Heart left ventricle (tissue), 16 donors: Measurements from ENCODE around the gene TNFAIP8L1. TPM values are rescaled to one million over a fixed set of nuclear protein-coding genes. Genes with fewer than 3 reads are reported as not detected.

Experiments used
- ATAC-seq, 4 donors: fragments of 200-7000 bp; cut with Tn5 transposase; one replicate each; pipeline ENCODE4 v1.9.1; 2020 to 2022; ENCODE audit warnings: moderate library complexity in 4 of 4, mild to moderate bottlenecking in 3 of 4, moderate number of reproducible peaks in 1 of 4
- DNase-seq, 5 donors: peaks; one replicate each; pipeline ENCODE4 v3.0.0-alpha.2; 2020
- H3K27ac ChIP-seq, 12 donors: fragments of 200-600 bp; sonication (generic) in 4 of 12; one replicate each; pipeline versions ENCODE4 v1.5.0 to v1.8.0; 2016 to 2022; ENCODE audit warnings: mild to moderate bottlenecking in 2 of 12
- H3K27me3 ChIP-seq, 9 donors: fragments of 200-600 bp; sonication (generic) in 2 of 9; one replicate each; pipeline versions ENCODE4 v1.5.1 to v1.8.0; 2016 to 2022; ENCODE audit warnings: mild to moderate bottlenecking in 3 of 9
- H3K36me3 ChIP-seq, 9 donors: fragments of 200-600 bp; sonication (generic) in 2 of 9; one replicate each; pipeline versions ENCODE4 v1.5.0 to v1.8.0; 2018 to 2022; ENCODE audit warnings: mild to moderate bottlenecking in 2 of 9
- H3K4me1 ChIP-seq, 12 donors: fragments of 200-600 bp; sonication (generic) in 4 of 12; one replicate each; pipeline versions ENCODE4 v1.5.0 to v1.8.0; 2016 to 2022; ENCODE audit warnings: mild to moderate bottlenecking in 3 of 12
- H3K4me3 ChIP-seq, 12 donors: fragments of 200-600 bp; sonication (generic) in 4 of 12; one replicate each; pipeline versions ENCODE4 v1.5.0 to v1.8.0; 2017 to 2022; ENCODE audit warnings: mild to moderate bottlenecking in 9 of 12, moderate library complexity in 4 of 12
- H3K9me3 ChIP-seq, 12 donors: fragments of 200-600 bp; sonication (generic) in 4 of 12; one replicate each; pipeline versions ENCODE4 v1.5.0 to v1.8.0; 2016 to 2022; ENCODE audit warnings: mild to moderate bottlenecking in 1 of 12
- POLR2A ChIP-seq, 2 donors: fragments of 450-650 bp; IDR thresholded peaks; one replicate each; pipeline ENCODE4 v1.6.1; 2017; ENCODE audit warnings: antibody characterized with exemption in 2 of 2, mild to moderate bottlenecking in 2 of 2, moderate library complexity in 2 of 2
- WGBS, 4 donors: extraction: QIAGEN DNeasy Blood & Tissue Kit in 2 of 4; methylation state at CpG; one replicate each; pipeline versions ENCODE4 v1.1.5 to v1.1.7; 2013 to 2018; 5-methylcytosine and 5-hydroxymethylcytosine counted together
- intact Hi-C, 10 donors: fragments of 100-400 bp; cut with DNase I; formaldehyde crosslinking; loops; one replicate each; pipeline versions ENCODE4 v1.11.1 to v1.14.2; 2022
- polyA plus RNA-seq, 2 donors: library from polyadenylated mRNA; stranded (reverse); fragments of 200-250 nt; gene quantifications; one replicate each; pipeline ENCODE4 v1.2.3, GENCODE V29; 2013
- total RNA-seq, 9 donors: library from RNA; depleted of rRNA in 2 of 9; stranded (reverse); fragments of >200 nt in 2 of 9; fragmentation: NEBNext Ultra II Directional in 3 of 9; extraction: Animal tissue kit (Norgen Biotek cat#: 25700) in 3 of 9; gene quantifications; one replicate each; pipeline versions ENCODE4 v1.1.0 to v1.2.4, GENCODE V29; 2016 to 2023
- TF ChIP-seq, protein P1 (sequence below), 12 donors: fragments of 200-600 bp; sonication (generic) in 4 of 12; IDR thresholded peaks; one replicate each; pipeline versions ENCODE4 v1.5.0 to v1.8.0; 2018 to 2022; ENCODE audit warnings: antibody characterized with exemption in 12 of 12, mild to moderate bottlenecking in 5 of 12
- donor health status: ischemic (EF 13 %, LVEDD 7.1; RV severe dilation, severe dysfunction).
- donor health status: healthy with polysubstance abuse.
- donor health status: DM: no; HTN: yes; CAD: no.
- donor health status: DM: no; HTN: no; CAD: no.
- donor health status: ischemic (EF 25% LVEDD 6.9; RV normal size, moderate dysfunction).
- donor health status: ischemic (EF 25% LVEDD 5.7; RV mildly dilated, moderate dysfunction).
- donor health status: healthy.
- donor health status: DM: yes; HTN: yes; CAD: no.
- donor health status: ischemic (EF 35%, LVEDD 5.7; RV mildly dilated, moderate dysfunction).
- donor health status: nonischemic (EF 11% LVEDD 7.7; RV severe dilation, severe dysfunction).
- donor health status: DM: yes; HTN: yes; CAD: no.
- donor health status: PGD.
- donor health status: ischemic (EF 29% LVEDD 5.4; RV normal size, mild dysfunction).
- donor health status: nonischemic (EF 23%, LVEDD 6.1; RV moderate dilation, normal function).

The TNFAIP8L1 gene
- total and polyA plus RNA-seq, 11 donors = 2.8 to 15.1 (median 6.1) TPM

GRCh38 chr19:4693471-4694121, 54.3 kb downstream of the TNFAIP8L1 start:
- H3K27ac ChIP-seq = peak overlapping the region in 7 of 12 donors; percentile 45 to 85 (median 74)
- H3K4me3 ChIP-seq = no peak overlapping the region
- 85 to 90% (median 86%) methylated on average over 15 of the region's 15 CpGs for WGBS, 4 donors
- H3K36me3 ChIP-seq = peaks cover 6 to 99% (median 94%) of the 10 kb centered on the region in 9 donors
- DNase-seq (no peak), ATAC-seq (no peak)
- TF ChIP-seq, protein P1, sequence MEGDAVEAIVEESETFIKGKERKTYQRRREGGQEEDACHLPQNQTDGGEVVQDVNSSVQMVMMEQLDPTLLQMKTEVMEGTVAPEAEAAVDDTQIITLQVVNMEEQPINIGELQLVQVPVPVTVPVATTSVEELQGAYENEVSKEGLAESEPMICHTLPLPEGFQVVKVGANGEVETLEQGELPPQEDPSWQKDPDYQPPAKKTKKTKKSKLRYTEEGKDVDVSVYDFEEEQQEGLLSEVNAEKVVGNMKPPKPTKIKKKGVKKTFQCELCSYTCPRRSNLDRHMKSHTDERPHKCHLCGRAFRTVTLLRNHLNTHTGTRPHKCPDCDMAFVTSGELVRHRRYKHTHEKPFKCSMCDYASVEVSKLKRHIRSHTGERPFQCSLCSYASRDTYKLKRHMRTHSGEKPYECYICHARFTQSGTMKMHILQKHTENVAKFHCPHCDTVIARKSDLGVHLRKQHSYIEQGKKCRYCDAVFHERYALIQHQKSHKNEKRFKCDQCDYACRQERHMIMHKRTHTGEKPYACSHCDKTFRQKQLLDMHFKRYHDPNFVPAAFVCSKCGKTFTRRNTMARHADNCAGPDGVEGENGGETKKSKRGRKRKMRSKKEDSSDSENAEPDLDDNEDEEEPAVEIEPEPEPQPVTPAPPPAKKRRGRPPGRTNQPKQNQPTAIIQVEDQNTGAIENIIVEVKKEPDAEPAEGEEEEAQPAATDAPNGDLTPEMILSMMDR (IDR thresholded peaks at IDR 0.05) = no peak
- no peaks in the 10 kb centered on the region for H3K27me3 ChIP-seq
- H3K9me3 ChIP-seq = no peaks in the 10 kb centered on the region
- H3K4me1 ChIP-seq = peaks cover 0 to 43% (median 11%) of the 10 kb centered on the region in 12 donors
- intact Hi-C loops = no loop called here

DNA sequence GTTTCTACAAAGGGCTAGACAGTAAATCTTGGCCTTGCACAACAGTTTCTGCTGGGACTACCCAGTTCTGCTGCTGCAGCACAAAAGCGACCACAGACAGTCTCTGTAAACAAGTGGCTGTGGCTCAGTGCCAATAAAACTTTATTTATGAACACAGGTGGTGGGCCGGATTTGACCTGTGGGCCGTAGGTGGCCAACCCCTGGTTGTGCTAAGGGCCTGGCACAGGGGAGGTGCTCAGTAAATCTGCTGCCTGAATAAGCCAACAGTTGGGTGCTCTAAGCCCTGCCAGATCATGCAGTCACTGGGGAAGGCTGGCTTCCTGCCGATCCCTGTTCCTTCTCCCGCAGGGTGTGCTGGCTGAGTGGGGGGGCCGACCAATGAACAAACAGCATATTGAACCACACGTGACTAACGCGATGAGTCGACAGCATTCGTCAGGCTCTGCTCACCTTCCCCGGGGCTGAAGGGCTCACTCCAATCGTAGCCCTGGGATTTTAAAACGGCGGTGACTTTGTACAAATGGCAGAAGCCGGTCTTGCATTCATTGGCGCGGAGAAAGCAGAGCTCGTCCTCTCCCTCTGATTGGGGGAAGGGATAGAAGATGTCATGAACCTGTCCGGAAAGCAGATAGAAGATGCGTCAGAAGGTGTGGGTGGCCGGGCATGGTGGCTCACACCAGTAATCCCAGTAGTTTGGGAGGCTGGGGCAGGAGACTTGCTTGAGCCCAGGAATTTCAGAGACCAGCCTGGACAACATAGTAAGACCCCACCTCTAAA, 55.1 kb downstream of the TNFAIP8L1 start:
- TF ChIP-seq, protein P1 (IDR thresholded peaks at IDR 0.05) = no peak
- no peak for TF ChIP-seq POLR2A (IDR thresholded peaks at IDR 0.05)

GRCh38 chr19:4695224-4695731, 56.0 kb downstream of the TNFAIP8L1 start:
- TF ChIP-seq, protein P1 (IDR thresholded peaks at IDR 0.05) = no peak
- no peak for TF ChIP-seq POLR2A (IDR thresholded peaks at IDR 0.05)
- Histone ChIP-seq H3K36me3 (peaks cover 2 to 98% (median 92%) of the 10 kb centered on the region in 9 donors), H3K9me3 (no peaks in the 10 kb centered on the region), H3K4me1 (peaks cover 0 to 40% (median 11%) of the 10 kb centered on the region in 12 donors), H3K27me3 (no peaks in the 10 kb centered on the region), H3K27ac (peak overlapping the region; percentile 26 to 85 (median 69)), H3K4me3 (no peak overlapping the region)
- ATAC-seq = peak; percentile 25 to 72 (median 43)
- intact Hi-C loops = no loop called here
- WGBS, 4 donors = 50 to 75% (median 69%) methylated on average over 18 to 19 of the region's 19 CpGs
- peak in 2 of 5 donors; percentile 45 to 74 for DNase-seq

More for the DNA sequence above, 55.1 kb downstream of the TNFAIP8L1 start:
- Histone ChIP-seq H3K9me3 (no peaks in the 10 kb centered on the region), H3K4me3 (no peak overlapping the region), H3K4me1 (peaks cover 0 to 43% (median 11%) of the 10 kb centered on the region in 12 donors), H3K27ac (peak overlapping the region; percentile 26 to 85 (median 69)), H3K27me3 (no peaks in the 10 kb centered on the region), H3K36me3 (peaks cover 2 to 98% (median 92%) of the 10 kb centered on the region in 9 donors)
- peak in 3 of 4 donors; percentile 47 to 64 (median 50) for ATAC-seq
- intact Hi-C loops = no loop called here
- DNase-seq = peak in 2 of 5 donors; percentile 73 to 79
- WGBS, 4 donors = 79 to 86% (median 83%) methylated on average over 20 to 22 of the region's 22 CpGs

GRCh38 chr19:4697304-4697703, 58.0 kb downstream of the TNFAIP8L1 start:
- ATAC-seq (no peak), DNase-seq (no peak)
- WGBS, 4 donors = 86 to 97% (median 94%) methylated on average over 5 to 14 of the region's 14 CpGs
- Histone ChIP-seq H3K9me3 (no peaks in the 10 kb centered on the region), H3K27me3 (no peaks in the 10 kb centered on the region), H3K4me1 (peaks cover 0 to 26% (median 11%) of the 10 kb centered on the region in 12 donors), H3K27ac (no peak overlapping the region), H3K4me3 (no peak overlapping the region), H3K36me3 (peaks cover 2 to 100% (median 96%) of the 10 kb centered on the region in 9 donors)
- no peak for TF ChIP-seq POLR2A (IDR thresholded peaks at IDR 0.05)
- TF ChIP-seq, protein P1 (IDR thresholded peaks at IDR 0.05) = no peak
- intact Hi-C loops = no loop called here
